CD4-positive, alpha-beta T cell treated with Interleukin-1 beta for 1 hour (primary cell): Measurements from ENCODE around the gene PRKAR1A.
"Not testable (repeated sequence)": the region's sequence is repeated elsewhere in the genome, so short reads cannot be mapped to it uniquely, and the experiment has no call there.

Source experiments
- DNase-seq, 2 donors: peaks; one replicate each; pipeline ENCODE4 v3.0.0-alpha.2; 2020 to 2022

PRKAR1A gene

GRCh38 chr17:68511671-68512246 lies 471 bp upstream of the PRKAR1A start:
- DNase-seq: peak; percentile 78 to 81

DNA sequence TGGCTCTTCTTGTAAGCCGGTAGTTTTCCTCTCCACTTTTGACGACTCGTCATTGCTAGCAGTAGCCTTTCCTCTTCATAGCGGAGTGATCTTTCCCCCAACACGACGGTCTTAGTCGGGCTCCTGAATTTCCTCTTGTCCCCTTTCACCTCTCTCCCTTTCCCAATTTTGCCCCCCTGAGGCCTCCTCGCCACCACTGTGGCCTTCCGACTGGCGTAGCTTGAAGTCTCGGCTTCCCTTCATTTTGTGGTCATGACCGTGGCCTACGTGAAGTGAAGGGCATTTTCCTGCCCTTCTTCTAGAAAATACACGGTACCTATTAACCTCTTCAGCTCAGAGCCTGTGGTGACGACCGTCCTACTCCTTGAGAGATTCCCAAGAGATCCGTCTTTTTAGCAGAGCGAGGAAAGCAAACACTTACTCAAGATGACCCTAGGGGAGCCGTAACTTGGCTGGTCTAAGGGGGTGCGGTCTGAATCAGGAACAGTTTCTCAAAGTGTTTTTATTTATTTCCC lies 787 bp downstream of the PRKAR1A start:
- DNase-seq: peak in 1 of 2 donors; percentile 12

GRCh38 chr17:68513932-68514331 lies 1.7 kb downstream of the PRKAR1A start:
- DNase-seq: no peak

DNA sequence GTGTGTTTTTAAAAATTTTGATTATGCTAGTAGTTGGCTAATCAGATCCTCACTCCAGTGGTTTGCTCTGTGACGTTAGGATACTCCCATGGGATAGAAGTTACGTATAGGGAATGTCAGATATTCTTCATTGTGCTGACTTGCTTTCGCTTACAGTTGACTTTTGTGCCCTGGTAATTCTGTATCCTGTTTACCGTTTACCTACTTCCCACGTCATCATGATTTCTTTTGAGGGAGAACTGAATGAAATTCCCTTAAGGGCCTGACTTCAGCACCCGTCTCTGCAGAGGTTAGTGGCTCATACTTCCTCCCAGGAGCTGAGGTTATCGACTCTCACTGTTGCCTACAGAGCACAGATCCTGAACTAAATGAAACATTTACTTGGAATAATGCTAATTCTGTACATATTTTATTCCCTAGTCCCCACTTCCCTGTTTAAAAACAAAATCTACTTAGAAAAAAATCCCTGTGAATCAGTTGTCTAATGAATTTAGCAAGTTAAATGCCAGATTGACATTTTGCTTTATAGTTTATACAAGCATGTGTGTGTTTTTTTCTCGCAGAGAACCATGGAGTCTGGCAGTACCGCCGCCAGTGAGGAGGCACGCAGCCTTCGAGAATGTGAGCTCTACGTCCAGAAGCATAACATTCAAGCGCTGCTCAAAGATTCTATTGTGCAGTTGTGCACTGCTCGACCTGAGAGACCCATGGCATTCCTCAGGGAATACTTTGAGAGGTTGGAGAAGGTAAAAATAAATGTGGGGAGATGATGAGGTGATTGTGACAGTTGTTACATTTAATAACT lies 2.8 kb downstream of the PRKAR1A start:
- DNase-seq: no peak

DNA sequence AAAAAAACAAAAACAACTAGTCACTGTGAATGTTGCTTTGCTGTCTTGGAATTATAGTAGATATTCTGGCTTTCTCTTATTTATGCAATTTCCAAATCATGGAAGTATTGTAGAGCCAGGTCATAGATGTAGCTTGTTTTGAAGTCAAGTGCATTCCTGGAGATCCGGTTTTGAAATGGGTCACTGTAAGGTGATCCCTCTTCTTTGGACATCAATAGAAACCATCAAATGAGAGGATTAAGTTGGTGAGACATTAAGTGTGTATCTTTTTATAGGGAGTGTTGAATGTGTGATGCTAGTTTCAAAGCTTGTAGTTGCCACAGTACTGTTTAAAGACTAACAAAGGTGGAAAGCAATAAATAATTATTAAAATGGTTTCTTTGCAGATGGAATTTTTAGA lies 4.5 kb downstream of the PRKAR1A start:
- no peak for DNase-seq

- DNase-seq: not testable (repeated sequence)
These were observed 5.4 kb downstream of the PRKAR1A start for GRCh38 chr17:68517605-68518004.

- no peak for DNase-seq
These were observed 6.0 kb downstream of the PRKAR1A start for GRCh38 chr17:68518063-68518815.

GRCh38 chr17:68519051-68519450 lies 6.8 kb downstream of the PRKAR1A start:
- DNase-seq: not testable (repeated sequence)

DNA sequence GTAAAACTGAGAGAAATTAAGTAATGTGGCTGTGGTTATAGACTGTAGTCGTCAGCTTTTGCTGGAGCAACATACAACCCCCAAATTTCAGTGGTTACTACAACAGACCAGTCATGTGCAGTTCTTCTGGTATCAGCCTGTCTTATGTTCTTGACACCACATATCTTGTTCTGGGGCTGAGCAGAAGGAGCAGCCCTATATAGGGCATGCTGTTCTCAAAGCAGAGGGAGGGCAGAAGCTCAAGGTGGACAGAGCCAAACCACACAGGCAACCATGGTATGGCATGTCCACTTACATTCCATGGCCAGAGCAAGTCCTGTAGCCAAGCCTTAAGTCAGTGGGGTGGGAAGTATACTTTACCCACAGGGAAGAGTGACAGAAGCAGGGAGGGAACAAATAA lies 7.7 kb downstream of the PRKAR1A start:
- DNase-seq: no peak

GRCh38 chr17:68522266-68522665 lies 10.0 kb downstream of the PRKAR1A start:
- no peak for DNase-seq

DNA sequence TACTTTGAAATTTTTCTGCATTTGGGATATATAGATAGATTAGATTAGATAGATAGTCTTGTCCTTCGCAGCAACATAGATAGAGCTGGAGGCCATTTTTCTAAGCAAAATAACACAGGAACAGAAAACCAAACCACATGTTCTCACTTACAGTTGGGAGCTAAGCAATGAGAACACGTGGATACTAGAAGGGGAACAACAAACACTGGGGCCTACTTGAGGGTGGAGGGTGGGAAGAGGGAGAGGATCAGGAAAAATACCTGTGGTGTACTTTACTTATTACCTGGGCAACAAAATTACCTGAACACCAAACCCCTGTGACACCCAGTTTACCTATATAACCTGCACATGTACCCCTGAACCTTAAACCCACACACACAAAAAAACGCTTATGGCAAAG lies 14.3 kb downstream of the PRKAR1A start:
- no peak for DNase-seq

- no peak for DNase-seq
These were observed 15.1 kb downstream of the PRKAR1A start for GRCh38 chr17:68527314-68527713.

DNA sequence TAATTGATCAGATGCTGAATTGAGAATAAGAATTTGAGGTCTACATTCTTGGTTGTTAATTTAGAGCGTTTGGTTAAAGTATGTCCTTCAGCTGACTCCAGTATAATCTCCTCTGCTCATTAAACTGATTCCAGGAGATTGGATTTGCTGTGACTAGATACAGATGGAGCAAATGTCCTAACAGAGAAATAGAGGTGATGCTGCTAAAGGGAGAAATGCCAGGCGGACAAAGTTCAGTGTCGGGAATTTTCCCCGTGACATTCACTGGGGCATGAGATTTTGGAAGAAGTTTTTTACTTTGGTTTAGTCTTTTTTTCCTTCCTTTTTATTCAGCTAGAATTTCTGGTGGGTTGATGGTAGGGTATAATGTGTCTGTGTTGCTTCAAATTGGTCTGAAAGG lies 19.0 kb downstream of the PRKAR1A start:
- no peak for DNase-seq

DNA sequence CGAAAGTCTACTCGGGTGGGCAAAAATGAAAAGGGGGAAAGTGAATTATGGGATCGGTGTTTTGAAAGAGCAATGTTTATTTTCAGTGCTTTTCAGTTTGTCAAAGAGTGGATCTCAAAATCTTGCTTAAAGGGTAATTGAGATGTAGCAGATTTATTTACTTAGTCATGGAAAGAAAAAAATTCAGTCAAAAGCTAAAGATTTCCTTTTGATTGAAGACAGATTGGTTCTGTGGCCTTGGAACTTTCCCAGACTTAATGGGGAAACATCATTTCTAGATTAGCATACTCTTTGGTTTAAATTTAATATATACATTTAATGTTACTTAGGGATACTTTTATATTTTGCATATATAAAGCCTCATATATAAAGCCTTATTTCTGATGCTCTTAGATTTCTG lies 20.6 kb downstream of the PRKAR1A start:
- no peak for DNase-seq

DNA sequence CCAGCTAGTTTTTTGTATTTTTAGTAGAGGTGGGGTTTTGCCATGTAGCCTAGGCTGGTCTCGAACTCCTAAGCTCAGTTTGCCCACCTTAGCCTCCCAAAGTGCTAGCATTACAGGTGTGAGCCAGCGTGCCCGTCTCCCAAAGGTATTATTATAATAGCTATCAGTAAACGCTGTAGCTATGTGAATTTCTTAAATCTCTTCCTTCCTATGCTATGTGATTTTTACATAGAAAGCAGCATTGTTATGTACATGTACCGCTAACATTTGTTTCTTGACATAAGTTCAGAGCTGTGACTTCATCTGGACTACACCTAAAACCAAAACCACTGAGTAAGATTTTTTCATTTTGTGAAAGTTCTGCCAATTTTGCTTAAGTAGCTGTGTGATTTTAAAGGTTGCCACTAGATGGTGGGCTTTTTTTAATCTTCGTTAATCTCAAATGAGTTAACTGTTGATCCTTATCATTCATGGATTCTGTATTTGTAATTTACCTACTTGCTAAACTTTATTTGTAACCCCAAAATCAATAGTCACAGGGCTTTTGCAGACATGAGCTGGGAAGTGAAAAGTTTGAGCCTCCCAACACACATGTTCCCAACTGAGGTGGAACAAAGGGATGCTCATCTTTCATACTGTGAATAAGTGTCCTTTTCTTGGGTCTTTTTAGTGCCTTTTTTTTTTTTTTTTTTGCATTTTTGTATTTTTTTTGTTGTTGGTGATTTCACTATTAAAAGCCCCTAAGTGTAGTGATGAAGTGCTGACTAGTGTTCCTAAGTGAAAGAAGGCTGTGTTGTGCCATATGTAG lies 21.9 kb downstream of the PRKAR1A start:
- DNase-seq: no peak

DNA sequence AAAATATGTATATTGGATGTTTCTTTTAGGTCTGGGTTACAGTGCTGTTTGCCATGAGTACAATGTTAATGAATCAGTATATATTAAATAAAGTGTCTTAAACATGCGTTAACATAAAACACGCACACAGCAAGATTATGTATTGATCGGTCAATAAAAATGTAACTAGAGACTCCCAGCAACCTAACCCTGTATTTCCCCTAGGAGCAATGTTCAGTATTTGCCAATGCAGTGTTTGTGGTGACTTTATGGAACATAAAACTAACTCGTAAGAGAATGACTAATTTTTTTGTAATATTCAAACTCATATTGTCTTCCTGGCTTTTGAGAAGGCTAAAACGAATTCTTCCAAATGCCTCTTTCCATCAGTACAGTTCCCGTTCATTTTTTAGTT lies 22.5 kb downstream of the PRKAR1A start:
- no peak for DNase-seq

GRCh38 chr17:68535922-68536321 lies 23.7 kb downstream of the PRKAR1A start:
- DNase-seq: no peak

GRCh38 chr17:68539548-68540467 lies 27.6 kb downstream of the PRKAR1A start:
- DNase-seq: no peak

DNA sequence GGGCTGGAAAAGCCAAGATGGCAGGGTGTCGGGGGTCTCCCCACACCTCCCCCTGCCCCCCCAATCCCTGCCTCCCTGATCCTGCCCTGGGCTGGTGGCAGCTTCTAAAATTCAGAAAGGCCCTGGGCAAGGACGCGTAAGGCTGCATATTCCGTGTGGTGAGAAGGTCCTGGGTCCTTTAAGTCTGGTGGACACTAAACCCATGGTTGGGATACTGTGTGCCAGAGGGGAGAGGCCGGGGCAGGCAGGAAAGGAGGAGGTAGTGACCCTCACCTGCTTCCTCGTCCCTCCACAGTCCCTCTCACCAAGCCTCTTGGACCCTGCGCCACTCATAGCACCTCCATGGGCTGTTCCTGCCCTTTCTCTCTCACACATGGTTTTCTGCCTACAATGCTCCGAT lies 28.8 kb downstream of the PRKAR1A start:
- DNase-seq: no peak

- DNase-seq: no peak
These were observed 29.6 kb downstream of the PRKAR1A start for GRCh38 chr17:68541816-68542215.

DNA sequence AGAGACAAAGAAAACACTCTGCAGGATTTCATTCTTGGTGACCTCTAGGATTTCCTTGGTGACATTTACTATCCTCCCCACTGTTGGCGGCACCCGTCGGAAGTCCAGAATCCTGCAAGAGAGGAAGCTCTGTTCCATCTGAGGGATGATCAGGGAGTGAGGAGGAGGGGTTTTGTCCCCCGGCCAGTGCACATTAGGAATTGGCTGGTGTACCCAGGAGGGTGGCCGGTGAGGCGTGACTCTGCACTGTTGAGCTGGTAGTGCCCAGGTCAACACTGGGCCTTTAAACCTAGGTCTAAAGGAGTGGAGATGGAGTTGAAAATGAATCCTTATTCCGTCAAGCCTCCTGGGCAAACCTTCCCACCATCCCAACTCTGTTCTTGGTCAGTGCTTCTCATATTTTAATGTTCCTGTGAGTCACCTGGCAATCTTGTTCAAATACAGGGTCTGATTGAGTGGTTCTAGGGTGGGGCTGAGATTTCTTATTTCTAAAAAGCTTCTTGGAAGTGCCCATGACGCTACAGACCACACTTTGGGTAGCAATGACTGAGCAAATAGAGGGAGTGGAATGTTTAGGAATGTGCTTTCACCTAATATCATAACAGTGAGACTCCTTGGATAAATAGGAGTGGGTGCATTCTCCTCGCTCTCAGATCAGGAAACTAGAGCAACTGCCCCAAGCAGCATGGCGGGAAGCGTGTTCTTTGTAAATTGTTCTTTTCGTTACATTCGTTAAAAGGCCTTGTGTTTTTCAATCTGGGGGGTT lies 30.7 kb downstream of the PRKAR1A start:
- DNase-seq: no peak
